Cardiac muscle cell (in vitro differentiated cells and primary cell): Measurements from ENCODE around the gene FAM168A. TPM values are rescaled to one million over a fixed set of nuclear protein-coding genes. Genes with fewer than 3 reads are reported as not detected.

Experiments used
- DNase-seq, 2 donors: peaks; one replicate each; pipeline versions ENCODE4 v3.0.0 to v3.0.0-alpha.2; 2010 to 2017; ENCODE audit warnings: low read depth in 1 of 2, low spot score in 1 of 2
- H3K27ac ChIP-seq: fragments of 200-600 bp; sonication (generic); 2 replicates; pipeline ENCODE4 v1.5.1; 2016
- H3K27me3 ChIP-seq: fragments of 200-600 bp; sonication (generic); 2 replicates; pipeline ENCODE4 v1.6.0; 2016; ENCODE audit warnings: control low read depth
- H3K36me3 ChIP-seq: fragments of 200-600 bp; sonication (generic); 2 replicates; pipeline ENCODE4 v1.5.1; 2016; ENCODE audit warnings: control low read depth
- H3K4me1 ChIP-seq: fragments of 200-600 bp; sonication (generic); 2 replicates; pipeline ENCODE4 v1.8.1; 2017; ENCODE audit warnings: low read depth, mild to moderate bottlenecking, mixed run types
- H3K4me3 ChIP-seq: fragments of 200-600 bp; sonication (generic); 2 replicates; pipeline ENCODE4 v1.5.1; 2016; ENCODE audit warnings: mild to moderate bottlenecking
- H3K9me3 ChIP-seq: fragments of 200-600 bp; sonication (generic); 2 replicates; pipeline ENCODE4 v1.5.1; 2017; ENCODE audit warnings: low read depth, mild to moderate bottlenecking, control low read depth
- CTCF ChIP-seq: IDR thresholded peaks from 2 replicates; pipeline ENCODE4 v1.5.1; 2012; ENCODE audit warnings: low read depth, mild to moderate bottlenecking, low read length
- polyA plus RNA-seq: library from polyadenylated mRNA; unstranded; fragments of >200 nt; fragmentation: Nextera tagmentation; extraction: Ambion mirVana; gene quantifications from 2 replicates; pipeline ENCODE4 v1.2.1, GENCODE V29; 2016
- total RNA-seq: library from RNA; depleted of rRNA; stranded (reverse); fragments of >200 nt; gene quantifications from 2 replicates; pipeline ENCODE4 v1.2.3, GENCODE V29; 2016

The FAM168A gene
- total and polyA plus RNA-seq, 2 experiments from 2014 or later: 9.7 to 32.4 TPM

GRCh38 chr11:73404506-73405145 is 193.3 kb downstream of the FAM168A start:
- no peak for DNase-seq
- H3K4me3 ChIP-seq: no peak overlapping the region
- peaks cover 1% of the 10 kb centered on the region for H3K36me3 ChIP-seq
- peaks cover 4% of the 10 kb centered on the region for H3K4me1 ChIP-seq
- no peaks in the 10 kb centered on the region for H3K9me3 ChIP-seq
- no peak for TF ChIP-seq CTCF
- H3K27me3 ChIP-seq: no peaks in the 10 kb centered on the region
- no peak overlapping the region for H3K27ac ChIP-seq

GRCh38 chr11:73404048-73404447 is 193.9 kb downstream of the FAM168A start:
- H3K4me3 ChIP-seq: no peak overlapping the region
- peak; percentile 91 for TF ChIP-seq CTCF
- H3K9me3 ChIP-seq: no peaks in the 10 kb centered on the region
- no peaks in the 10 kb centered on the region for H3K27me3 ChIP-seq
- DNase-seq: peak; percentile 80 to 81
- peak overlapping the region; percentile 31 for H3K27ac ChIP-seq
- H3K36me3 ChIP-seq: no peaks in the 10 kb centered on the region
- H3K4me1 ChIP-seq: peaks cover 4% of the 10 kb centered on the region

GRCh38 chr11:73403541-73403940 is 194.4 kb downstream of the FAM168A start:
- no peak for TF ChIP-seq CTCF
- no peak for DNase-seq
- Histone ChIP-seq H3K27ac (peak overlapping the region; percentile 31), H3K4me3 (no peak overlapping the region), H3K9me3 (no peaks in the 10 kb centered on the region), H3K36me3 (no peaks in the 10 kb centered on the region), H3K4me1 (peaks cover 4% of the 10 kb centered on the region), H3K27me3 (no peaks in the 10 kb centered on the region)

GRCh38 chr11:73402834-73403185 is 195.1 kb downstream of the FAM168A start:
- H3K4me3 ChIP-seq: no peak overlapping the region
- no peaks in the 10 kb centered on the region for H3K9me3 ChIP-seq
- no peak for DNase-seq
- TF ChIP-seq CTCF: peak; percentile 27
- H3K27ac ChIP-seq: no peak overlapping the region
- H3K27me3 ChIP-seq: no peaks in the 10 kb centered on the region
- H3K36me3 ChIP-seq: no peaks in the 10 kb centered on the region
- H3K4me1 ChIP-seq: peaks cover 4% of the 10 kb centered on the region

- no peaks in the 10 kb centered on the region for H3K27me3 ChIP-seq
- no peak for TF ChIP-seq CTCF
- H3K27ac ChIP-seq: no peak overlapping the region
- H3K9me3 ChIP-seq: no peaks in the 10 kb centered on the region
- no peak overlapping the region for H3K4me3 ChIP-seq
- DNase-seq: peak in 1 of 2 donors; percentile 36
- no peaks in the 10 kb centered on the region for H3K36me3 ChIP-seq
- H3K4me1 ChIP-seq: peaks cover 4% of the 10 kb centered on the region
These were observed 195.7 kb downstream of the FAM168A start for GRCh38 chr11:73401924-73402833.
